Left renal cortex interstitium (tissue), 4 donors: ENCODE results near the gene EXOC3. TPM values are rescaled to one million over a fixed set of nuclear protein-coding genes. Genes with fewer than 3 reads are reported as not detected.
"Not testable (repeated sequence)": the region's sequence is repeated elsewhere in the genome, so short reads cannot be mapped to it uniquely, and the experiment has no call there.

ENCODE experiments used
- DNase-seq, 4 donors: peaks; one replicate each; pipeline ENCODE4 v3.0.0-alpha.2; 2013; ENCODE audit warnings: low read depth in 4 of 4, low spot score in 2 of 4, missing footprints in 1 of 4
- polyA plus RNA-seq, 4 donors: library from polyadenylated mRNA; unstranded; fragments of 120-200 nt; gene quantifications; one replicate each; pipeline ENCODE4 v1.2.1, GENCODE V29; 2013; ENCODE audit not compliant: insufficient read length in 4 of 4

Gene EXOC3
- polyA plus RNA-seq, 4 donors, result 52.1 to 77.3 (median 61.9) TPM

DNA sequence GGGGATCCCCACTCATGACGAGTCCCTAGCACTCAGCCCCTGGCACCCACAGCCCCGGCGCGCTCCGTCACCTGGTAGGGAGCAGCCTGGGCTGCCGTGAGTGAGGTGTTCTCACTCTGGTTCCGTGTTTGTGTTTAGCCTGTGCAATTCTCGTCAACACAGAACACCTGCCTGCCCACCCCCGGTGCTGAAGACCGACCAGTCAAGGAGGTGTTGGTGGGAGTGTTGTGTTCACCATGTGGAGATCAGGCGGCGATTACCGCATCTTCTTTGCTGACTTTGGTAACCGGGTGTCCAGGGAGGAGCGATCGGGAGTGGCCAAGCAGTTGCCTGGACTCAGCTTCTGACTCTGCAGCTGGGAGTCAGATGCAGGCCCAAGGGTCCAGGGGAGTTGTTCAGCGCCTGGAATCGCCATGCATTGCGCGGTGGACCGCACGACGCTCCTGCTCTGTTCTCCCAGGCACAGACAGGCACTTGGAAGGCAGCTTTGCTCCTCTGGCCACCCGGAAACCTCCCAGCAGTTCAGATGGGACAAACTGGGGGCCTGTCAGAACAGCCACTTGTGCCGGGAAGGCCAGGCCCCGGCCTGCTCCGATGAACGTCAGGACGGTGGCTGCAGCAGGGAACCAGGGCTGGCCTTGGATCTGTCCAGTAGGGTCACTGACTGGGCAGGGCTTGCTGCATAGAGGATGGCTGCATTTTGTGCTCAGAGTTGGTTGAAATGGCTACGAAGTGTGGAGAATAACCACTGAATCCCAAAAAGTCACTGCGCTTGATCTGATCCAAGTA, 28.2 kb downstream of the EXOC3 start:
- no peak for DNase-seq

DNA sequence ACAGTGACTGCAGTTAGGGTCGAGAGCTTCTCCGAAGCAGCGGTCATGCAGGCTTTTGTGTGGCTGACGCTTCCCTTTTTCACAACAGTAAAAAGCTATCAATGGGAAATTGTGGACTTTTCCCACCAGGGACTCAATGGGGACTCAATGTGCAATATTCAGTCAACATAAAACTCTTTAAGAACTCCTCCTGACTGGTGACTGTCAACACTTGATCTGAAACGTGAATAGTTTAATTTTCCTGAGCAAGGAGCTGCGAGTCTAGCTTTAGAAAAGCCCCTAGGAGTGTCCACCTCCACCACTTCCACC, 28.7 kb downstream of the EXOC3 start:
- DNase-seq, result no peak

DNA sequence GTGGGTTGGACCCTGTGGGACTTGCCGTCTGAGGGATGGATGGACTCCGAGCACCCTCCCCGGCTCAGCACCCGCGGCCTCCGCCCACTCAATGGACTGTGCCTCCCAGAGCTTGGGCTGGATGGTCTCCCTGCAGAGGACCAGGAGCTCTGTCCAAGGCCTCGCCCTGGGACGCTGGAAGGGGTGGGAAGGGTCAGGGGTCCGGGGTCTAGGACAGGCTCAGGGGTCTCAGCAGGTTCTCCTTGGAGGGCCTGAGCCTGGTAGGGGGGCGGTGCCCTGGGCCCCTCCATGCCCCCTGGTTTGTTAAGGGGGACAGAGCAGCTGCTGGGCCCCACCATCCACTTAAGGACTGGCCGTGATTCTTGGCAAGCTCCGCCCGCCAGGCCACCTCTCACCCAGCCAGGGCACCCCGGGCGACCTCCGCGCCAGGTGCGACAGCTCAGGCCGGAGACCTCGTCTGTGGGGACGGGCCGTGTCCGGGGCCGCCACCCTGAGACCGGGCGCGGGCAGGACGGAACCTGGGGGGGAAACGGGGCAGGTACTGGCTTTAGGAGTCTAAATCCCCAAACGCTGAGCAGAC, 29.2 kb downstream of the EXOC3 start:
- DNase-seq, result no peak

DNA sequence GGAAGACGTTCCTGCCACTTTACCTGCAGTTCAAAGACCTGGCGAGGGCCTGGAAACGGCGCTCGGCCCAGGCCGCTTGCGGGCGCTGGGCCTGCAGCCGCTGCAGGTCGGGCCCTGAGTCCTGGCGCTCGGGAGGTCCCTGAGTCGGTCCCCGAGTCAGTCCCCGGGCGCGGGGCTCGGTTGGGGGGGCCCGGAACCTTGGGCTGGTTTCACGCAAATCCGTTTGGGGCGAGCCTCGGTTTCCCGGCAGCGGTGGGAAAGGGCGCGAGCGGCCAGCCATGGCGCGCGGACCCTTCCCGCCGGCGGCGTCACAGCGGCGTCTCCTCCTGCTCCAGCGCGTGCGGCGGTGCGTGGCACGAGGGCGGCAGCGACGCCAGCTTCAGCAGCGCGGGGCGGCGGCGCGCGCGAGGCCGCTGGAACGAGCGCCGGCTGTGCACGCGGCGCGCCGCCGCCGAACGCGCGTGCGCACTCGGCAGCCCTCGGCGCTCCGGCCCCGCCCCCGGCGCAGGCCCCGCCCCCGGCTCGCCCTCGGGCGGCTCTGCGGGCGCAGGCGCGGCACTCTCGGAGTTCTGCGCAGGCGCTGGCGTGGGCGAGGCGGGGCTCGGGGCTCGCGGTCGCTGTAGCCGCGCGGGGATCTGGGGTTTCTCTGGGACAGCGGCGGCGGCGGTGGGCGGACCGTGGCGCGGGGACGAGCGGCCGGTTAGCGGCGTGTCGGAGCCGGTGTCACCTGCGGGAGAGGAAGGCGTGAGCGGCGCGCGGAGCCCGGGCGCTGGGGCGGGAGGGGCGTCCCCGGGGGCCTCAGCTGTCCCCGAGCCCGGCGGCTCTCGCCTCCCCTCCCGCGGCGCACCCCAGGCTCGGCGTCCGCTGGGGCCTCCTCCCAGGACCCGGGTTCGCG, 29.9 kb downstream of the EXOC3 start:
- DNase-seq, result peak in 2 of 4 donors; percentile 47 to 63

DNA sequence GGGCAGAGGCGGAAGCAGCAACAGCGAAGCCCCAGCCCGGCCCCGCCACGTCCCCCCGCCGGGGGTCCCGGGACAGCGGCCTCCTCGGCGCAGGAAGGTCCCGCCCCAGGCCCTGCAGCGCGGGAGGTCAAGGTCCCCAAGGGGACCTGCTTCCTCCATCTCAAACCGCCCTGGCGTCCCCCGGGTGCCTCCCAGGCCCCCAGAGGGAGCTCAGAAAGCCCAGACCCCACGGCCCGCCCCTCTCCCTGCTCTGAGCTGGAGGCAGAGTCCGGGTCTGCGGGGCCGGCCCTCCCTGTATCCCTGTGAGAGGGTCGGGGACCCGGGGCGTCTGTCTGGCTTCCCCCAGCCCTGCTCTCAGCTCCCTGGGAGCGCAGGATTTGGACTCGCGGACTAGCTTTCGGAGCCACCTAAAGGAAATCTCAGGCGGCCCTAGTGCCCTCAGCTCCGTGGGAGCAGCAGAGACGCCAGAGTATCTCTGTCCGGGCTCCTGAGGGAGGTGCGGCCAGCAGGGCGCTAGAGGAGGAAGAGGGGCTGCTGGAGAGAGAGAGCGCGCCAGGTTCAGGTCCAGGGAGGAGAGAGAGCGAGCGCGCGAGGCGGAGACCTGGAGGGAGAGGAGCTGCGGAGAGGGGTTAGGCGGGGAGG, 30.7 kb downstream of the EXOC3 start:
- DNase-seq, result no peak

DNA sequence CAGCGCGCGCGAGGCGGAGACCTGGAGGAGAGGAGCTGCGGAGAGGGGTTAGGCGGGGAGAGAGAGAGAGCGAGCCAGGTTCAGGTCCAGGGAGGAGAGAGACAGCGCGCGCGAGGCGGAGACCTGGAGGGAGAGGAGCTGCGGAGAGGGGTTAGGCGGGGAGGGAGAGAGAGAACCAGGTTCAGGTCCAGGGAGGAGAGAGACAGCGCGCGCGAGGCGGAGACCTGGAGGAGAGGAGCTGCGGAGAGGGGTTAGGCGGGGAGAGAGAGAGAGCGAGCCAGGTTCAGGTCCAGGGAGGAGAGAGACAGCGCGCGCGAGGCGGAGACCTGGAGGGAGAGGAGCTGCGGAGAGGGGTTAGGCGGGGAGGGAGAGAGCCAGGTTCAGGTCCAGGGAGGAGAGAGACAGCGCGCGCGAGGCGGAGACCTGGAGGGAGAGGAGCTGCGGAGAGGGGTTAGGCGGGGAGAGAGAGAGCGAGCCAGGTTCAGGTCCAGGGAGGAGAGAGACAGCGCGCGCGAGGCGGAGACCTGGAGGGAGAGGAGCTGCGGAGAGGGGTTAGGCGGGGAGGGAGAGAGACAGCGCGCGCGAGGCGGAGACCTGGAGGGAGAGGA, 31.4 kb downstream of the EXOC3 start:
- not testable (repeated sequence) for DNase-seq

DNA sequence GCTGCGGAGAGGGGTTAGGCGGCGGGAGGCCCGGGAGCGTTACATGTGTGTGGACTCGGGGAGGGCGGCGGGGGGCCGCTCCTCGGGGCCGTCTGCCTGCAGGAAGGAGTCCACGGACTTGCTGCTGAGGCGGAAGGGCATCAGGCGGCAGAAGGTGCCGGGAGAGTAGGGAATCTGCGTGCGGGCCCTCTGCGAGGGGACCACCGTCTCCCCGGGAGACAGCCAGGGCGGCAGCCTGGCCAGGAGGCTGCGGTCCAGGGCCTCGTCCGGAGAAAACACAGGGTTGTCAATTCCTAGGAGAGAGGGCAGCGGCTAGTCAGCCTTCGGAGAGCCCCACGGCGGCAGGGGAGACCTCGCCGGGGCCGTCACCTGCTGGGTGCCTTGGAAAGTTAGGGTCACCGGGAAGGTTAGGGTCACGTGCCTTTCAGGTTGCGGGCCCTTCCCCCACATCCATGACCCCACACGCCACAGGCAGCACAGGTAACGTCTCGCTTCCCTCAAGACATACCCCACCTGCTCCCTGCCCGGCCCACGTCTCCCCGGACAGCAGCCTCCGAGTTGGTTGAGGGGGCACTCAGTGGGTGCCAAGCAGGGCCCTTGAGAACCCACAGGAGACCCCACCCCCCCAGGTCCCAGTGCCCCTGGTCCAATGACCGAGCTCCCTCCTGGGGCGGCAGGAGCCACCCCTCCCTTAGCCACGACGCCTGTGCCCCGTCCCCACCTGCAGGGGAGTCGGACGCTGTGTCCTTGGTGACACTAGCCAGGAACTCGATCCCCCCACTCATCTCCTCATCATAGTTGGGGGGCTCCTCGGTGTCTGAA, 32.1 kb downstream of the EXOC3 start:
- no peak for DNase-seq

DNA sequence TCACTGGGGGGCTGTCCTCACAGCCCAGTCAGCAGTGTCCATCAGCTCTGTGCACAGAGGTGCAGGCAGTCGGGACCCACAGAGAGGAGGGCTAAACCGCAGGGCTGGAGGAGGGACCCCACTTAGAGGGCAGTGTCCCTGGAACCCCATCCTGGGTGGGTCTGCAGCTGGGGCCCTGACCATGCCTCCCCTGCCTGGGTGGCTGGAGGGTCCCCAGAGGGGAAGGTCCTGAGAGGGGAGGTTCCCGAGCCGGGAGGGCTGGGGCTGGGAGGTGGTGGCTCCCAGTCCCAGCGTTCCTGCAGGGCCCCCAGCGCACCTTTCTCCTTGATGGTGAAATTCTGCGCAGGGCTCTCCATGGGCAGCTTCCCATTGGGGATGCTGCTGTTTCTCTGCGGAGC, 32.7 kb downstream of the EXOC3 start:
- no peak for DNase-seq

DNA sequence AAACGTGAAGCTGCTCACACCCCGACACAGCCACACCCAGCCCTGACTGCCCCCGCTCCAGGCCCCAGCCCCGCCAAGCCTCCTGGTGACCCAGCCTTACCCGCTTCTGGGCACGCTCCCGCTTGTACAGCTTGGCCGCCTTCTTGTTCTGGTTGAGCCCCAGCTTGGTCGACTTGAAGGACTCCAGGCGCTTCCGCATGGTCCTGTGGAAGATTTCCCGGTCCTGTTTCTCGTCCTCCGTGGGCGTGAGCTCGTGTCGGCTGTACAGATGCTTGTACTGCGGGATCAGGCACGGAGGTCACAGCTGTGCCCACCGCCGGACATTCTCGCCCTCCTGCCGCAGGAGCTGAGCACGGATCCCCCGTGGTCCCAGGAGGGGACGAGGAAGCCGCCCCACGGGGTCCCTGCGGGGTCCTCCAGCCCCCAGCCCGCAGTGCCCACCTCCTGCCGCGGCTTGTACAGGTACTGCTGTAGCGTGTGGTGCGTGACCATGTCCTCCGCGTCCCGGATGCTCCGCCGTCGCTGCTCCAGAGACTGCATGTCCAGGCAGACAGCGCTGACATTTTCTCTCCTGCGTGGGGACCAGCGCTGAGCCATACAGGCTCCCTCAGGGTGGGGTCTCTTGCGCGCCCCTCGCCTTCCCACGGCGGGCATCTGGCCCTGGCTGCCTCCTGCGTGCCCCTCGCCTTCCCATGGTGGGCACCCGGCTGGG, 33.3 kb downstream of the EXOC3 start:
- no peak for DNase-seq

DNA sequence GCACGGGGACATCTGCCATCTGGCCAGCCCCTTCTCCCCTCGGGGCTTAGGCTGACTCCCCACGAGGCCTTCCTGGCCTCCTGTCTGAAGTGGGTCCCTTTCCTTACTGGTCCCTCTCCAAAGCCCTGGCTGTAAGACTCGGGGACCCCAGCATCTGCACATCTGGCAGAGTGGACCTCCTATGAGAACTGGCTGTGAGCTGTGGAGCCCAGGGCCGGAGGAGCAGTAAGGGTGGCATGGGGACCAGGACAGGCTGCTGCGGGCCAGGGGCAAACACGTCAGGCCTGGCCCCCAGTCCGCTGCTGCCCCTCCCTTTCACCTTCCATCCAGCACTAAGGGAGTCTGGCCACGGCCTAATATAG, 33.8 kb downstream of the EXOC3 start:
- no peak for DNase-seq

DNA sequence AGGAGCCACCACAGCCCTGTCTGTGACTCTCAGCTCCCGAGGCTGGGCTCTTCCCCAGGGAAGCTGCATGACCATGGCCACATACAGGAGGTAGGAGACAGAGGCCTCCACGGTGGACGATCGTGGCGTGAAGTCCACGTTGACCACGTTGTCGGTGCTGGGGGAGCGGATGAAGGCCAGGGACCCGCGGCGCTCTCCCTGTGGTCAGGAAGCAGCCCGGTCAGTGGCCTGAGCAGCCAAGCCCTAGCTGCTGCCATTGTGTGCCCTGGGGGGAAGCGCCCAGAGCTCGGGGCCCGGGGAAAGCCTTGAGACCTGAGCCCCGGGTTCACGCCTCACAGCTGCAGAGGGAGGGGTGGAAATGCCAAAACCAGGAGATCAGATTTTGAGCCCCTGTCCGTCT, 34.3 kb downstream of the EXOC3 start:
- DNase-seq, result no peak

DNA sequence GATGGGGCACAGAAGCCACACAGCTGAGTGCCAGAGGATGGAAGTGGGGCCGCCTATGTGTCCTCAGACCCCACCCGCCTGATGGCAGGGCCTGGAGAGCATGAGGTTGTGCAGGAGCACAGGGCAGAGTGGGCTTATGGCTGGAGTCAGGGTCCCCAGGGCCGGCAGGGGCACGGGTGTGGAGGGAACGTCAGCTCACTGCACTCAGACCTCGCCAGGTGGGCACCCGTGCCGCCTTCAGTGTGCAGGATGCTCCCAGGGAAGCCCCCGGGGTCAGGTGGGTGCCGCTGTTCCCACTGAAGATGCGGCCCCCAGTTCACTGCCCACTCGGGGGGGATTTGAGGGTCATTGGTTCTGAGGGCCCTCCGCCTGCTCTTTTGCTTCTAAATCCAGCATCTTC, 34.9 kb downstream of the EXOC3 start:
- DNase-seq, result no peak

DNA sequence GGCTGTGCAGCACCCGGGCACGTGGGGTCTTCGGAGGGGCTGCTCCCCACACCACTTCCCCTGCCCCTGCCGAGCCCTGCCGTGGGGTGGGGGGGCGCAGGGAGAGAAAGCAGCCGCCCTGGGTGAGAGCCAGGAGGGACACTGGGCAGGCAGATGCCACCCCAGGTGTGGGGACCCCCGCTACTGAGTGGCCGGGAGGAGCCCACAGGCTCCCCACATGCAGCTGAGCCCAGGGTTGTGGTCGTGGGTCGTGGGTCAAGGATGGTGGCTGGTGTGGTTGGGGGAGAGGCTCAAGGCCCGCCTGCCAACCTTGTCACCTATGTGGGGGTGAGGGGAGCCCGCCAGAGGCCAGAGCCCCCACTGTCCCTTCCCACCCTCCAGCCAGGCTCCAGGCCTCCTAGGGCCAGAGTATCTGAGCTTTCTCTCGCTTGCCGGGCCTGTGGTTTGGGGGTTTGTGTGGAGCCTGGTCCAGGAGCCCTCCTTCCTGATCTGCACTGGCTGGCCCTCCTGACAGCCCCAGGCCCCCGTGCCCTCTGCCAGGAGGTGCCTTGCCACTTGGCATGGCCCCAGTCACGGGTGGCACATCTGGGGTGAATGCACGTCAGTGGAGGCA, 35.5 kb downstream of the EXOC3 start:
- DNase-seq, result no peak

DNA sequence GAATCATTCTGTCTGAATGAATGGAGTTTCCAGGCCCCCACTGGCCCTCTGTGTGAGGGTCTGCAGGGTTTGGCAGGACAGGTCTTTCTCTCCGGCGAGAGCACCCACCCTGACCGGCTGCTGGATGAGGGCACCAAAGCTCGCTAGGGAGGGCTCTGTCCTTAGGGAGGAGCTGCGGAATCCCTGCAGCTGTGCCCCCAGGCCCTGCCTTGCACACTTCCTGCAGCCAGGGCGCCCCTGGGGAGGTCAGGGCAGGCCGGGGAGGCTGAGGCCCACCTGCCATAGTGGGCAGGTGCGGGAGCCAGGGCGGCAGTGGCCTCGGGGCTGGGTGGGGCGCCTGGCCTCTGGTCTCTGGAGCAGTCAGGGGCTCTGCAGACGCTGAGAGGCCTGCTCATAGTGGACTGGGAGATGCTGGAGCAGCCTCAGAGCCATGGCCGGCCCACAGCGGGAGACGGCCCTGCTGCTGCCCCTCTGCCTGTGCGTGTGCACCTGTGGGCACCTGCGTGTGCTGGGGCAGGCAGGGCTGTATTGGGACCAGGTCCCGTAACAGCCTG, 36.1 kb downstream of the EXOC3 start:
- DNase-seq, result no peak

DNA sequence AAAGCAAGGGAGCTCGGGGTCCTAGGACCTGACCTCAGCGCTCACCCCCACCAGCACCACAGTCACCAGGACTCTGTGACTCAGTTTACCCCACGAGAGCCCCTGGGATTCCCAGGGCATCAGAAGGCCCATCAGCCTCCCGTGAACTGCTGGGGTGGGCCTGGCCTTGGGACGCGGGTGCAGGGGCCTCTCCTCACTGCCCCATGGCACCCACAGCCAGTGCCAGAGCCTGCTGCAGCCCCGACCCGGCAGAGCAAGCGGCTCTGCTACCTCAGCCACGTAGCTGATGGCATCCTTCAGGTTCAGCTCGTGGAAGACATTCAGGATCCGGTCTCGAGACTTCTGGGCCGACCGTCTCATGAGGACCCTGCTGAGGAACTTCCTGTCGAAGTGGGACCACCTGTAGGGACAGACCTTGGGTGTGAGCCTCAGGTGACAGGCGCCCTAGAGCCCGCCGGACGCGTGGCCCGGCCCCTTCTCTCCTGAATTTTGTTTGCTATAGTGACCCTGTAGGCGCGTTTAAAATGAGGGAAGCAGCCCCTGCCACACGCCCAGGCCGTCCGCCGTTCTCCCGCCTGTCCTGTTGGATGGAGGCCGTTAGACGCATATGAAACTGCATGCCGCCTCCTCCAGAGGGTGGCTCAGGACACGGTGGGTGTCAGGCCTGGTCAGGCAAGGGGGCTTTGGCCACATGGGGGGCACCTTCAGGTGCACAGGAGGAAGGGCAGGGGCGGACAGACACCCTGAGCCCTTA, 36.8 kb downstream of the EXOC3 start:
- DNase-seq, result no peak

DNA sequence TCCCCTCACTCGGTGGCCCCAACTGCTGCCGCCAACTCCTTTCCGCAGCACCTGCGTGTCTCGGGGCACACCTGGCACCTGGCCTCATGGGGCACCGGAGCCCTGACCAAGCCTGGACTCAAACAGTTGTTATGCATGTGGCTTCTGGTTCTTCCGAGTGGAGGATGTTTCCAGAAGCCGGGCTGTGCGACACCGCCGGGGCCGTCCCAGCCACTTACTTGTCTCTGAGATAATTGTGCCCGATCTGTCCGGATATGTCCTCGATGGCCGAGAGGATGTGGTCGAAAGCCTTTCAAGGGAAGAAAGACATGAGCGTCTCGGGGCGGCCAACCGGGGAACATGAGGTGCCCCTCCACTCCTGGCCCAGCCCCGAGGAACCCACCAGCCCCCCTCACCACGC, 38.4 kb downstream of the EXOC3 start:
- DNase-seq, result no peak

DNA sequence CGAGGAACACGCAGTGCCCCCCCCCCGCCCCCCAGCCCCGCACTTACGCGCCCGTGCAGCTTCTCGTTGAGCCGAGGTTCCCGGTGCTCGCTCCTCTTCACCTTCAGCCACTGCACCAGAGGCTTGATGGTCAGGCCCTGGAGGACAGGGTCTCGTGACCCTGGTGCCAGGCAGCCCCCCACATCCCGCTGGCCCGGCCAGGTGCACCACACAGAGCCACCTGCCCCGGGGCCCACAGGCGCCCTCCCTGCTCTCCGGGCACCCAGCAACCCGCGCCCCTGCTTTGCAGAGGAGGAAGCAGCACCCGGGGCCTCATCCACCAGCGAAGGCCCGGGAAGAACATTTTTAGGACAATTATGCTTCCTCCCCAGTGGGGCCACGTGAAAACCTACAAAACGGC, 39.0 kb downstream of the EXOC3 start:
- no peak for DNase-seq

DNA sequence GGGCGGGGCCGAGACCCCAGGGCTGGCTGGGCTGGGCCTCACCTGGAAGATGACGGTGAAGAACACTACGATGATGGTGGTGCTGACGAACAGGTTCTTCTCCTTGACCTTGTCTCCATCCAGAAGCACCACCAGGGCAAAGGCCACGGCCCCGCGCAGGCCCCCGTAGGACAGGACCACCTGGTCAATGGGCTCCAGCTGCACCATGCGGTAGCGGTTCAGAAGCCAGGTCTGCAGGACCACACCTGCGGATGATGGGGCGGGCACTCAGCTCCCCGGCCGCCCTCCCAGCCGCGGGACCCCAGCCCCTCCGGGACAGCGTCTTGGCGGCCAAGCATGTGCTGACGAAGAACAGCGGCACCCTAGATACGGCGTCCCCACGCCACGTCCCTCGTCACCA, 39.5 kb downstream of the EXOC3 start:
- no peak for DNase-seq
